Iris pigment epithelial cell (primary cell): ENCODE data around the gene TMEM184A.

Experiments used
- DNase-seq: peaks from one replicate; pipeline ENCODE4 v3.0.0-alpha.2; 2011; ENCODE audit warnings: low read depth

Gene TMEM184A

DNA sequence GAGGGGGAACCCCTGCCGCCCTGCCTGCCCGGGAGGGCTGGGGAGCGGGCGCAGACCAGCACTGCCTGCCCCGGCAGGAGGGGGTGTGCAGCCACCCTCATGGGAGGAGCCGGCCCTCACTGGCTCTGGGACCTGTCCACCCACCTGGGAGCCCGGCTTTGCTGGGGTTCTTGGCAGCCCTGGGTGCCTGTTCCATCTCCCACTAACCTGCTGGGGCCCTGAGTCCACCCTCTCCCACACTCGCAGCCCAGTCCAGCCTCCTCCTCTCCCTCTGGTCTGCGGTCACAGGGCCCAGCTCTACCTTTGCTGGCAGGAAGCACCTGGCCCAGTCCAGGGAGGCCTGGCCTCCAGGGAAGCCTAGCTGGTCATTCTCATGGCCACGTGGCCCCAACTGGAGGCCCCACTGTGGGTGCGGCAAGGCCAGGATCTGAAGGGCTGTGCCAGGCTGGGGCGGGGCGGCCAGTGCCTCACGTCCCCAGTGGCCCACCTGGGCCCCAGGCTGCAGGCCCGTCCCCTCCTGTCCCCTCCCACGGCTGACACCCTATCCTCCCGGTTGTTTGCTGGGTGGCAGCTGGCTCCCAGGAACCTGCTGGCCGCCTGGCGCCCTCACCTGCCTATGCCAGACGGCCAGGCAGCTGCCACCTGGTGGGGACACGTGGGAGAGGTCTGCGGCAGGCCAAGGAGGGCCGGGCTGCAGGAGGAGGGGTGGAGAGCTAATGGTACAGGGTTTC lies at the start of gene TMEM184A:
TMEM184A (minus strand) TSS at position 393 of the 731 bp plus-strand sequence. CDS start 721 bp downstream, outside the sequence.
- DNase-seq = no peak

DNA sequence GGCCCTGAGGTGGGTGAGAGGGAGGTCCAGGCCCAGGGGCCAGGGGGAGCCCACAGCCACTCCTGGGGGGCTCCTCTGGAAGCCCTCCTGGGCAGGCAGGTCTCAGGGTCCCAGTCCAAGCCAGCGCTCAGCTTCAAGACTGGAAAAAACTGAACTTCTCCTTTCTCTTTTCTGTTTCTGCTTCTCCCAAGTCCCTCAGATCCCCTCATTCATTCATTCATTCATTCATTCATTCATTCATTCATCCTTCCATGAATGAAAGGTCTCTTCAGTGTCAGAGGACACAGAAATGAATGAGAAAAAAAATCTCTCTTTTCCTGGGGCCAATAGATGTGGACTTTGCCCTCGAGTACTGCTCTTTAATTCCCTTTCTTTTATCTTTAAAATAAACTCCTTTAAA lies 48.4 kb upstream of the TMEM184A start:
- DNase-seq = no peak

DNA sequence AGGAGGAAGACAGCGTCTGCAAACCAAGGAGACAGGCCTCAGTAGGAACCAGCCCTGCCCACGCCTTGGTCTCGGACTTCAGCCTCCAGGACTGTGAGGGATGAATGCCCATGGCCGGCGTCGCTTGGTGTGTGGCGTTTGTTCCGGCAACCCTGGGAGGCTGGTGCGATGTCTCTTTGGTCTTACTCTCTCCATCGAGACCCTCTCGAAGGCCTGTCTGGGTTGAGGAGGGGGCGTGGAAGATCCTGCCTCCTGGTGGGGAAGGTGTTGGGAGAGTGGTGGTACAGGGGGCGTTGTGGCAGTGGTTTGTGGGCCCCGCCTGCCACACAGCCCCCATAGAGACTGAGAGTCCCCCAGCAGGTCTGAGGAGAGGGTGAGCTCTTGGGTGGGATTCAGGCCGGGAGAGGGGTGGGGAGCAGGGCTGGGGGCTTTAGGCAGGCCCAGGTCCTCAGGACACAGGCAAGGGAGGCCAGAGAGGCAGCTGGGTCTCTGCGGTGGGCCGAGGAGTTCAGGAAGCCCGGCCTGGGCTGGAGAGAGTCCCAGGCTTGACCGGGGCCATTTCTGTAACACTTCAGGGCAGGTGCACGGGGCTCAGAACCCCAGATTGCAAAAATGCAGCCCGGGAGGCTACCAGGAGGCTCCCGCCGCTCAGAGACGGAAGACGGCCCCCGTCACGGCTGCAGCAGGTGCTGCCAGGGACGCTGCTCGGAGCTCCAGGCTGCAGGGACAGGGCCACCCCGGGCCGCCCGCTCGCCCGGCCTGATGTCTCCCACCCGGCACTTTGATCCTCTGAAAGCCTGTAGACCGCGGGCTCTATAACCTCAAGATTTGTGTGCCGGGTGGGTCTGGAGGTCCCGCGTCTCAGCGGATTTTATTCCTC lies 47.6 kb upstream of the TMEM184A start:
- DNase-seq = no peak

DNA sequence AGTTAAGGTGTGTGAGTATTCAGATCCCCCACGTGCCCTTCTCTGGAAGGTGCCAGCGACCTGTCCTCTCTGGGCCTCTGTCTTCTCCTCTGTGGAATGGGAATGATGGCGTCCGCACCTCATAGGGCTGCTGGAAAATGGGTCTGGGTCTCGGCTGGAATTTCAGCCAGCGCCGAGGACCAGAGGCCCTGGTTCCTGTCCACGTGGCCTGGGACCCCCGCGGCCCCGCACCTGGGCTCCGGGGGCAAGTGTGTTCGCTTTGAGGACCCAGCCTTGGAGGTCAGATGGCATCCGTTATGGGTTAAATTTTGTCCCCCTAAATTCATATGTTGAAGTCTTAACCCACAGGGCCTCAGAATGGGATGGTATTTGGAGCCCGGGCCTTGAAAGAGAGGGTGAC lies 46.4 kb upstream of the TMEM184A start:
- no peak for DNase-seq

DNA sequence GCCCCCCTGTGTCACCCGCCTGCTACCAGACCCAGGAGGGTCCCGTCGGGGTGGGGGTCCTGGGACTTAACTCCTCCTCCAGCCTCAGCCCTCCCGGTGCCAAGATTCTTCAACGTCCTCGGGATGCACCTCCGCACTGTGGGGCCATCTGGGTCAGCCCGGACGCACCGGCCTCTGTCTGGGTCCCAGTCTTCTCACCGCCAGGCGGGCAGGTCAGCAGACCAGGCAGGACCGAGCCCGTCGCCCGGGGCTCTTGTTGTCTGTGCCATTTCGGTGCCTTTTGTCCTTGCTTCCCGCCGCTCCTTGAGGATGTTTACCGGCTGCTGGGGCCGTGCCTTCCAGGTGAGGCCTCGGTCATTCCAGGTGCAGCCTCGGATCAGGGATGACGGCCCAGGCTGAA lies 46.0 kb upstream of the TMEM184A start:
- no peak for DNase-seq

DNA sequence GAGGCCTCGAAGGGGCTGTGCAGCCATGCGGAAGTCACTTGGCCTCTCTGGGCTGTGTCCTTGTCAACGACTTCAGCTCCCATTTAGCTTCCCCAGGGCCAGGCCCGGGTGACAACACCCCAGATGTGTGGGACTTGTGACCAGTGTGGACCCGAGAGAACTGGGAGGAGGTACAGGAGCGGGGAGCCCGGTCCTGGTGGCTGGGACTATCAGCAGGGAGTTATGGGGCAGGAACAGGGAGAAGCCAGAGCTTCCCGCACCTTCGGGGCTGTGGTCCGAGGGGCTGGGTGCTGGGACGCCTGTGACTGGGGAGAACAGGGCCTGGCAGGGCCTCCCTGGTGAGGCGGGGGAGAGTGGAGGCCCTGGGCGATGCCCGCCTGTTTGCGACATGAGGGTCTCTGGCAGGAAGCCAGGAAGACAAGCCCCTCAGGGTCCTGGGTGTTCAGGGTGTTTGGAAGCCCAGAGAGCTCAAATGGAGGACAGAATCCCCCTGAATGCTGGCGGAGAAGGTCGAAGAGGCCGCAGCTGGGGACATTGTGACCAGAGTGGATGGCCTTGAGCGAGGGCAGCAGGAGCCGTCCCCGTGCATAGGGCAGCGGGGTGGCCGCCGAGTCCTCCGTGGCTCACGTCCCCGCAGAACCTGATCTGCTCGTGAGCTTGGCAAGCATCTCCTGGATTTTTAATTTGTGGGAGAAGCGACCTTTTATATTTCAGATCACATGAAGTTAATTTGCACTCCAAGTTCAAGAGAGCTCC lies 43.8 kb upstream of the TMEM184A start:
- no peak for DNase-seq

DNA sequence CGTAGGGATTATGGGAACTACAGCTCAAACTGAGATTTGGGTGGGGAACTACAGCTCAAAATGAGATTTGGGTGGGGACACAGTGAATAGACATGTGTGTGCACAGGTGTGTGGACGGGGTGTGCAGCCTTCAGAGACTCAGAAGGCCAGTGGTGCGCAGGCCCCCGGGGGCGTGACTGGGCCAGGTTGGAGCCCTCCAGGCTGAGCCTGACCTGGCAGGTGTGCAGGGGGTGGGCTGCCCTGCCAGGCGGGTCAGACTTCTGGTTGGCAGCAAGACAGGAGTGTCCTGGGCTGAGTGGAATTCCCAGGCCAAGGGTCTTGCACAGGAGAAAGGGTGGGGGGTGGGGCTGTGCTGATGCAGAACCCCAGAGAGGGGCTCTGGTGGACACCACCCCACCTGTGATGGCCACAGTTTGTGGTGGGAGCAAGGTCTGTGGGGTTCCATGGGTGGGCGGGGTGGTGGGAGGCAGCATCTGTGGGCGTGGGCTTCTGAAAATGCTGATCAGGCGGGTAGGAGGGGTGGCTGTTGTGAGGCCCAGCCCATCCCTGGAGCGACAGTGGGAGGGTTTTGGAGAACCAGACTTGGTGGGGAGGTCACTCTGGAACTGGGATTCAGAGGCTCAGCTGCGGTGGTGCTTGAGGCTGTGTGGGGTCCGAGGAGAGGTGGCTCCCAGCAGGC lies 43.1 kb upstream of the TMEM184A start:
- no peak for DNase-seq

DNA sequence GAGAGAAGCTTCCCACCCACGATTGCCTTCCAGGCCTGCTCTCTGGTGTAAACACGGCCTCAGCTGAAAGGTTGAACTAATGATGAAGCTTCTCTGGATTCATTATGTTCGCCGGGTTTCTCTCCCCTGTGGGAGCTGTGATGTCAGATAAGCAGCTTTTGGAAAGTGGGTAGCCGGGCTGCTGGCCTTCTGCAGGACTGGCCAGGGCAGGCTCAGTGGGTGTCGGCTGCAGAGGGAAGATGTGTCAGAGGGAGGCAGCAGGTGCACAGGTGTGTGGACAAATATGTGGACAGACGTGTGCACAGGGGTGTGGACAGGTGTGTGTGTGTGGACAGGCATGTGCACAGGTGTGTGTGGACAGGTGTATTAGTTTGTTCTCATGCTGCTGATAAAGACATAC lies 42.3 kb upstream of the TMEM184A start:
- no peak for DNase-seq

DNA sequence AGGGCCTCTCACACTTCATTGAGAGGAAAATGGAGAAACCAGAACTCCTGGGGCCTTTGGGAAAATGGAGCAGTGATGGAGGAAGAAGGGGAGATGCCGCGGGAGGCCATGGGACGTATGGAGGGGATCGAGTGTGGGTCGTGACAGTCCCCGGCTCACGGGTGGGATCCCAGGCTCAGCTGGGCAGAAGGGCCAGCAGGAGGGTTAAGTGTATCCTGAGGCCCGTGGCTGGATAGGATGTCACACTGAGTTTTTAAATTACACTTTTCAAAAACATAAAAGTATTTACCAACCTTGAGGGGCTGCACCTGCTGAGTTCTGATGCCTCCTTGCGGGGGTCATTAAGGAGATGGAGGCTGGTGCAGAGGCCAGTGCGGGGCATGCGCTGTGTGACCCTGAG lies 41.8 kb upstream of the TMEM184A start:
- DNase-seq = no peak

DNA sequence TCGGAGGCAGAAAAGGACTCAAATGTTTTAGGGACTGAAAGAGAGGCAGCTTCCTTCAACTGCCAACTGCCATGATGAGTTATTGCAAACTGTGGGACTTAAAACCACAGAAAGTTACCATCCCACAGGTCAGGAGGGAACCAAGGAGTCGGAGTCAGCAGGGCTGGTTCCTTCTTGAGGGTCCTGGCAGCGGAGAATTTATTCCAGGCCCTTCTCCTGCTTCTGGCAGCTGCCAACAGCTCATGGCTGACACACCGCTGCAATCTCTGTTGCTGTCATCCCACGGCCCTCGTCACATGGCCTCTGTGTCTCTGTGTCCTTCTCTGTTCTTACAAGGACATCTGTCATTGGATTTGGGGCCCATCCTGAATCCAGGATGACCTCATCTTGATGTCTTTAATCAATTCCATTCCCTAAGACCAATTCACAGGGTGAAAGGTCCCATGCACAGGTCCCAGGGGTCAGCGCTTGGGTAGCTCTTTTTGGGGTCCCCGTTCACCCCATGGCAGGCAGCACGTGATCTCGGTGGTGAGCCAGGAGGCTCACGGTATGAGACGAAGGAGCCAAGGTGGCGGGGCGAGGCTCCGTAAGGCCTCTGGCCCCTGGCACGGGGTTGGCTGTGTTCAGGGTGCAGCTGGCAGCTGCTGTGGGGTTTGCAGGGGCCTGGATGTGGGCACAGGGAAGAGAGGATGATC lies 41.2 kb upstream of the TMEM184A start:
- DNase-seq = no peak

DNA sequence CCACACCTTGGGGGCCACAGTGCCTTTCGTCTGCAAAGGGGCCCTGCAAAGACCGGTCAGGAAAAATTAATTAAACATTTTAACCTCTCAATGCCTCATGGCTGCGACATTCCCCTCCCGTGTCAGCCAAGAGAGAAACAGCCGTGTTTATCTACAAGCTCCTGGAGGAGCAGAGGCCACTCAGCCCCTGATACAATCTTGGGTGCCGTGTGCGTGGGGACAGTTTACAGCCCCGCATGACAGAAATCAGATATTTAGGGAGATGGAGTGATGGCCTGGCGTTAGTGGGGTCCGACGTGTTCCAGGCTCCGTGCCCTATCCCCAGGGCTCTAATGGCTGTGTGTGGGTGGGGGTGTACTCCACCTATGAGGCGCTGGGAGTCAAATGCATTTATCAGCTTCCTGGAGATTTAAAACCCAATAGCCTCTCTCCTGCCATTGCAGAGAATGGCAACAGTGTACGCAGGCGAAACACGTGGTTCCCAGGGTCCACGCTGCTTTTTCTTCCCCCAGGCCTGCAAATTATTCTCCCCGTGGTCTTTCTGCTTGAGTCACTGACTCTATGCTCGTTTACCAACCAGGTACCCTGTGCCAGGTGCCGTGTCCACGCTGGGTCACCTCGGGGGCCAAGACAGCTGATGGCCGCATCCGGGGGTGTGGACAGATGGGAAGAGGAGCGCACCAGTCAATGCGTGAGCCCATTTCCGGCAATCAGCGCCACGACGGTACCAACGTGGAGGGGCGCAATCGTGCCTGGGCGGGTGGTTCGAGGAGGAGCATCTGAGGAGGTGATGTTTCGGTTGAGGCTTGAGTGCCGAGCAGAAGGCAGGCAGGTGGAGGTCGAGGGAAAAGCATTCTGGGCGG lies 40.4 kb upstream of the TMEM184A start:
- no peak for DNase-seq

DNA sequence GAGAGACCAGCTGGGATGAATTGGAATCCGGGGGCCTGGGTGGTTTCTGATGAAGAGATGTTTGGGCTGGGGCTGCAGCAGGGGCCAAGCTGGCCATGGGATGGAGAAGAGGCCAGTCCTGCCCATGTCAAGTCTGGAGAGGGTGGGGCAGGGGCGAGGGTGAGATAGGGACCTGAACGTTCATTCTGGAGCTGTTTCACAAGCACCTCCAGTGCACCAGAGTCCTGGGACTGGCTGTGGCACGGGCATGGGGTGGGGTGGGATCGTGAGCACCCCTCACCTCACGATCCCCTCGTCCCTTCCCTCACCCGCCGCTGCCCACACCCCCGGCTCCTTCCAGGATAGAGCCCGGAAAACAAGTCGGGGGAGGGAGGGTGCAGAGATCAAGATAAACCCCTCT lies 39.6 kb upstream of the TMEM184A start:
- no peak for DNase-seq

DNA sequence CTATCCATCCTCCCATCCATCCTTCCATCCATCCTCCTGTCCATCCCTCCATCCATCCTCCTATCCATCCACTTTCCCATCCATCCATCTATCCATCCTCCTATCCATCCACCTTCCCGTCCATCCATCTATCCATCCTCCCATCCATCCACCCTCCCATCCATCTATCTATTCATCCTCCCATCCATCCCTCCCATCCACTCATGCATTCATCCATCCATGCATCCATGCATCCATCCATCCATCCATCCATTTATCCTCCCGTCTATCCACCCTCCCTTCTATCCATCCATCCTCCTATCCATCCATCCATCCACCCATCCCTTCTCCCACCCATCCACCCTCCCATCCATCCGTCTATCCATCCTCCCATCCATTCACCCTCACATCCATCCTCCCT lies 39.0 kb upstream of the TMEM184A start:
- no peak for DNase-seq

DNA sequence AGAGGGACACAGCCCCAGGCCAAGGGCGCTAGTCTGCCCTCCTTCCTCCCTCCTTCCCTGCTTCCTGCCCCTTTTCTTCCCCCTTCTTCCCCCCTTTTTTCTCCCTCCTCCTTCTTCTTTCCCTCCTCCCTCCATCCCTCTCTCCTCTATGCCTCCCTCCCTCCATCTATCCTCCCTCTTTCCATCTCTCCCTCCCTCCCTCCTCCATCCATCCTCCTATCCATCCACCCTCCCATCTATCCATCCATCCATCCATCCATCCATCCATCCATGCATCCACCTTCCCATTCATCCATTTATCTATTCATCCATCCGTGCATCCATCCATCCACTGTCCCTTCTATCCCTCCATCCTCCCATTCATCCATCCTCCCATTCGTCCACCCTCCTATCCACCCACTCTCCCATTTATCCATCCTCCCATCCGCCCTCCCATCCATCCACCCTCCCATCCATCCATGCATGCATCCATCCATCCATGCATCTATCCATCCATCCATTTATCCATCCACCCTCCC lies 38.0 kb upstream of the TMEM184A start:
- DNase-seq = no peak

DNA sequence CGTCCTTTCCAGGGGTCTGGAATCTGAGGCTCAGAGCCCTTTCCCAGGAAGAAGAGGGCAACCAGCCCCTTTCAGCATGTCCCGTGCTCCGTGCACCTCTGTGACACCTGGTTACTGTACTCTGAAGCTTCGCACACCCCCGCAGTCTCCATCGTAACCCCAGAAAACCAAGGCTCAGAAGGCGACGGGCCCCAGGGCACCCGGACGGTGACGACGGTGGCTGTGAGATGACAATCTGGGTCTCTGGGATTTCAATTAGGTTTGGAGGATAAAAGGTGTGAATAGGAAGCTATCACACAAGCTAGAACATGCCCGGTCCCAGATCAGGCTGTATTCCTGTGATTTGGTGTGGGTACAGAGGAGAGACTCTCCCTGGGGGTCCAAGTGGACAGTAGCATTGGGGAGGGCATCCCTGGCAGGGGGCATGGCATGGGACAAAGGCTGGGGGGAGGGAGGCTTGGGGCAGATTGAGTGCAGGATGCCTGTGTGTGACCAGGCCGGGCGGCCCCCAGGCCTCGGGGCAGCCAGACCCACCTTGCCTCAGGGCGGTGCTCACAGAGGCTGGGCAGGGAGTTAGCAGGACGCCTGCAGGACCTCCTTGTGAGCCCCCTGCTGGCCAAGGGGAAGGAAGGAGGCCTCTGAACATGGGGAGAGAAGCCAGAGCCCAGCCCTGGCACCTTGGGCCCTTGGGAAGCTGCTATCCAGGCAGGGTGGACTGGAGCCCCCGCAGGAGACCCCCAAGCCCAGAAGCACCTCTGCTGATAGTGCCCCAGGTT lies 37.3 kb upstream of the TMEM184A start:
- DNase-seq = peak; percentile 9

DNA sequence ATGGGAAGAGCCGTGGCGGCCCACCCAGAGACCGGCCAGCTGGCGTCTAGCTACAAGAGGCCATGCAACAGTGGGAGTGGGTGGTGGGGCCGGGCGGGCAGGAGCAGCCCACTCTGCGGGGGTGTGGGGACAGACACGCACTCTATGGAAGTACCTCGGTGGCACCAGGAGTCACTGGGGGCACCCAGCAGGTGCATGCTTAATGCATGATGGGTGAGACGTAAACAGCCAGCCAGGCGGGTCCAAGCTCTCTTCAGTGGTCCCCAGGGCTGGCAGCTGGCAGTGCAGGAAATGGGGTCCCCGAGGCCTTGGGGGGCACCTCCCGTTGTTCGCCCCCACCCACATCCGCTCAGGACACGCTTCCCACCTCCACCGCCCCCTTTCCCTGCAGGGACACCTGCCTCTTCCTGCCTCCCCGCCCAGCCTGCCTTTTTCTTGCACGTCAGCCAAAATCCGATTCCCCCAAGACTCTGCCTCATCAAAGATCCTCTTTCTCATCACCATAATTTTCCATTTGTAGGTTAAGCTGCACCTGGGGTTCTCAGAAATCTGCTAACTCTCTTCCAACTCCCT lies 36.4 kb upstream of the TMEM184A start:
- DNase-seq = no peak

DNA sequence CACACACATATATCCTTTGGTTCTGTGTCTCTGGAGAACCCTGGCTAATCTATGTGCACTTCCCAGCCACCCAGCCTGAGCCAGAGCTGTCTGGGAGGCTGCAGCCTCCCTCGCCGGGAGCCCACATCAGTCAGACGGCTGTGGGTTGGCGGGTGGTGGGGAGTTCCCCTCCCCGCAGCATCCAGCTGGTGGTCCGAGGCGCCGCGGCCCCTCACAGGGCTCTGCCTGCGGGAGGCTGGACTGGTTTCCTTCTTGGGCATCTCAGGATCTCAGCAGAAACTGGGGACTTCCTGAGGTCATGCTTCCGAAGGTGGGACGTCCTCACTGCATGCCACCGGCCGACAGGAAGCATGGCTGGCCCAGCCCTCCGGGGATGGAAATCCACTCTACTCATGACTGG lies 35.9 kb upstream of the TMEM184A start:
- DNase-seq = no peak

DNA sequence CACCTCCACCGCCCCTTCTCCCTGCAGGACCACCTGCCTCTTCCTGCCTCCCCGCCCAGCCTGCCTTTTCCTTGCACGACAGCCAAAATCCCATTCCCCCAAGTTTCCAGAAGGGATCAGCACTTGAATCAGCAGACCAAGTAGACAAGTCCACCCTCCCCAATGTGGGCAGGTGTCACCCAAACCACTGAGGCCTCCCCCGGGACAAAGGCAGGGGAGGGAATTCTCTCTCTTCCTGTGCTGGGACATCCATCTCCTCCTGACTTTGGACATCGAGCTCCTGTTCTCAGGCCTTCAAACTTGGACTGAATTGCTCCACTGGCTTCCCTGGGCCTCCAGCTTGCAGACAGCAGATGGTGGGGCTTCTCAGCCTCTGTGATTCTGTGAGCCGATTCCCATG lies 35.4 kb upstream of the TMEM184A start:
- DNase-seq = no peak

DNA sequence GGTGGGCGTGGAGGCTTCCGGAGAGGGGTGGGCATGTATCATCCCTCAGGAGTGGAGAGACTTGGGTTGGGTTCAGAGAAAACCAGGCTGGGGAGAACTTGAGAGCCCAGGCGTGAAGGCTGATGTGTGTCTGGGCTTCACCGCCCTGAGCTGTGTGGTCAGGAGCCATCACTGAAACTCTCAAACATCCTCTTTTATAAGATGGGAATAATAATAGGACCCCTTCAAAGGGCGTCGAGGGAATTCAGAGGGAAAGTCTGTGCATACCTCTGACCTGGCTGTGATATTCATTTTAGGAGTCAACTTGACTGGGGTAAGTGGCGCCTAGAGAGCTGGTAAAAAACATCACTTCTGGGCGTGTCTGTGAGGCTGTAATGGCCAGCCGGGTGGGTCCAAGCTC lies 34.9 kb upstream of the TMEM184A start:
- no peak for DNase-seq
